Fibroblast of skin of left biceps (primary cell): ENCODE results near the gene WNT7A.

Source experiments
- DNase-seq, 2 experiments: peaks; one replicate each; pipeline ENCODE4 v3.0.0-alpha.2; 2013; ENCODE audit warnings: low read depth in 2 of 2

The WNT7A gene

GRCh38 chr3:13770170-13771169 lies 109.4 kb downstream of the WNT7A start:
- no peak for DNase-seq

DNA sequence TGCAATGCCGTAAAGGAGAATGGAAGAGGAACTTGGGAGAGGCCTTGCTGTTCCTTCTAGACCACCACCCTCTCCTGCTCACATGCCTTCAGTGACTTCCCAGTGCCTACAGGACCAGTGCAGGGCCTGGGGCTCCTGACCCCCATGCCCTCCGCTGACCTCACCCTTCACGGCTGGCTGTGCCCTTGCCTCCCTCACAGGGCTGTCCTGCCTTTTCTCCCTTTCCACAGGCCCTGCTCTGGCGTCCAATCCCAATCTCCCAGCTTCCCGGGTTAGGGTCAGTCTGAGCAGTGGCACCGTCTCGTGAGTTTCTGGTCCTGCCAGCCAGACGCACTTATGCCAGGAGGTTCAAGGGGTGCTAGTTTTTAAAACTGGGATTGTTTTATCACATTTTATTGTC lies 110.4 kb downstream of the WNT7A start:
- no peak for DNase-seq

DNA sequence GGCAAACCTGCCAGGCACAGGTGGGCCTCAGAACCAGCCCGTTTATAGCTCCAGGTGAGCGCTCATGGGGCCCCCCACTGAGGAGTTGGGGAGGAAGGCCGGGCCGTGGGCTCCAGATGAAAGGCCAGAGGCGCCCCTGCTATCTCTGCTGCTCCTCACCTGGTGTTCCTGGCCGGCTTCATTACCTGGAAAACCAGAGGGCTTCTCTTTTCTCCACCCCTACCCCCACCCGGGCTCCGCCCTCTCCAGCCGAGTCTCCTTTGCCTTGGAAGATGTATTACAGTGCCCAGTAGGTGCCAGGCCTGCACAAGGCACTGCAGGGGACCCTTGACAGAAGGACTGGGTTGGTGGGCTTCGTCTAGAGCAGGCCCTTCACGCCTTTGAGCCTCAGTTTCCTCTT lies 111.4 kb downstream of the WNT7A start:
- no peak for DNase-seq

DNA sequence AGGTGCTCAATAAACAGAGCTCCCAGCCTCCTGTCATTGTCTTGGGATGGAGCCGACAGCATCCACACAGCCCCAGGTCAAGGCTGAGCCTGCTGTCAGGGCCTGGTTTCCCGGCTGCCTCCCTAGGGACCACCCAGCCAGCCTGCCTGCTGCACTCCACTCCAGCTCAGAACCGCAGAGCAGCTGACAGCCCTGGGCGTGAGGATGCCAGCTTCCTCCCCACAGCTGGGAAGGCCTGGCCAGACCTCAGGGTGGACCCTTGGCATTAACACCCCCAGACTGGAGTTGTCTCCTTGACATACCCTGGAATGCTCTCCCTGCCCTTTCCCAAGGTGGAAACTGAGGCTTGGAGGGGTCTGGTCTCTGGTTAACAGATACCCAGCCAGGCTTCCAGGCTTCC lies 112.0 kb downstream of the WNT7A start:
- no peak for DNase-seq

- DNase-seq: no peak
These were observed 112.8 kb downstream of the WNT7A start for GRCh38 chr3:13767030-13767429.
